HepG2 (cell line): ENCODE data around the gene SLC48A1. TPM values are rescaled to one million over a fixed set of nuclear protein-coding genes. Genes with fewer than 3 reads are reported as not detected.

Source experiments
- ARHGAP35 ChIP-seq: sonication (generic); formaldehyde crosslinking; IDR thresholded peaks from 2 replicates; pipeline ENCODE4 v1.9.0; 2022; ENCODE audit warnings: mild to moderate bottlenecking, inconsistent platforms, moderate library complexity, missing genetic modification reagents, borderline replicate concordance
- ELF3 ChIP-seq: IDR thresholded peaks from 2 replicates; pipeline ENCODE4 v1.6.1; 2016; ENCODE audit warnings: missing genetic modification reagents, missing compliant biosample characterization
- HMGA1 ChIP-seq: sonication (generic); formaldehyde crosslinking; conservative IDR thresholded peaks from 2 replicates; pipeline ENCODE4 v1.4.0; 2020; ENCODE audit warnings: missing genetic modification reagents
- HNF1A ChIP-seq, 2 experiments: sonication (generic) in 1 of 2; formaldehyde crosslinking in 1 of 2; IDR thresholded peaks; 2 replicates each; pipeline versions ENCODE4 v1.4.0 to v1.6.1; 2016 to 2020; ENCODE audit warnings: borderline replicate concordance in 1 of 2, low read depth in 1 of 2, mild to moderate bottlenecking in 1 of 2, missing genetic modification reagents in 1 of 2
- IKZF1 ChIP-seq: fragments of 450-650 bp; IDR thresholded peaks from 2 replicates; pipeline ENCODE4 v1.7.1; 2016
- RFX5 ChIP-seq: IDR thresholded peaks from 2 replicates; pipeline ENCODE4 v1.6.1; 2011; ENCODE audit warnings: low read depth, low read length, improper control_type of control experiment
- SPEN ChIP-seq: sonication (generic); formaldehyde crosslinking; IDR thresholded peaks from 2 replicates; pipeline ENCODE4 v1.5.1; 2020; ENCODE audit warnings: low read depth, mild to moderate bottlenecking, missing genetic modification reagents
- TAF15 ChIP-seq: fragments of 200-400 bp; formaldehyde crosslinking; IDR thresholded peaks from one replicate; pipeline ENCODE4 v1.6.1; 2018; ENCODE audit warnings: mild to moderate bottlenecking, low read depth, low read length; ENCODE audit not compliant: poor library complexity, severe bottlenecking
- TEAD2 ChIP-seq: sonication (generic); formaldehyde crosslinking; IDR thresholded peaks from 2 replicates; pipeline ENCODE4 v1.9.0; 2021; ENCODE audit warnings: missing genetic modification reagents
- ZBTB43 ChIP-seq: sonication (generic); formaldehyde crosslinking; conservative IDR thresholded peaks from 2 replicates; pipeline ENCODE4 v1.4.0; 2020; ENCODE audit warnings: missing genetic modification reagents
- ZNF263 ChIP-seq: sonication (generic); formaldehyde crosslinking; IDR thresholded peaks from 2 replicates; pipeline ENCODE4 v1.4.0; 2020; ENCODE audit warnings: missing genetic modification reagents
- ZNF446 ChIP-seq: sonication (generic); formaldehyde crosslinking; IDR thresholded peaks from 2 replicates; pipeline ENCODE4 v1.5.0; 2020; ENCODE audit warnings: mild to moderate bottlenecking, missing genetic modification reagents
- ZNF609 ChIP-seq: sonication (generic); formaldehyde crosslinking; IDR thresholded peaks from 2 replicates; pipeline ENCODE4 v1.4.0; 2020; ENCODE audit warnings: mild to moderate bottlenecking, missing genetic modification reagents, borderline replicate concordance
- ZNF614 ChIP-seq: IDR thresholded peaks from 2 replicates; pipeline ENCODE4 v1.6.1; 2018; ENCODE audit warnings: missing biosample characterization, missing genetic modification reagents, inconsistent platforms, borderline replicate concordance
- ZNF839 ChIP-seq: sonication (generic); formaldehyde crosslinking; IDR thresholded peaks from 2 replicates; pipeline ENCODE4 v1.4.0; 2020; ENCODE audit warnings: missing genetic modification reagents, mild to moderate bottlenecking, borderline replicate concordance
- polyA plus RNA-seq, 8 experiments: library from polyadenylated mRNA; depleted of rRNA in 3 of 8; stranded (reverse) in 7 of 8; unstranded in 1 of 8; fragments of >200 nt; fragmentation: Illumina TruSeq in 4 of 8; extraction: Trizol in 4 of 8; gene quantifications; 2 replicates each; pipeline versions ENCODE4 v1.2.1 to v1.2.3, GENCODE V29; 2011 to 2016; ENCODE audit warnings: low read depth in 4 of 8, missing spikeins in 1 of 8, mixed read lengths in 1 of 8; ENCODE audit not compliant: insufficient read depth in 1 of 8
- total RNA-seq, 5 experiments: library from RNA; depleted of rRNA; stranded (reverse); fragments of >200 nt; fragmentation: Illumina TruSeq; extraction: Trizol; gene quantifications; 2 replicates each; pipeline ENCODE4 v1.2.3, GENCODE V29; 2016; ENCODE audit warnings: low read depth in 1 of 5
- TF ChIP-seq, protein P1 (sequence below): sonication (generic); formaldehyde crosslinking; IDR thresholded peaks from 2 replicates; pipeline ENCODE4 v1.4.0; 2020; ENCODE audit warnings: missing genetic modification reagents
- TF ChIP-seq, protein P2 (sequence below): sonication (generic); formaldehyde crosslinking; IDR thresholded peaks from 2 replicates; pipeline ENCODE4 v1.8.0; 2022; ENCODE audit warnings: mild to moderate bottlenecking, missing genetic modification reagents, moderate library complexity

SLC48A1 gene
- total and polyA plus RNA-seq, 2 of the 13 experiments (the other 11 are each of a cell fraction or from before 2014, with no cell fraction given), result 2.2 to 3.7 TPM

GRCh38 chr12:47773858-47774580 lies 981 bp downstream of the SLC48A1 start (continued):
- TF ChIP-seq, protein P1, sequence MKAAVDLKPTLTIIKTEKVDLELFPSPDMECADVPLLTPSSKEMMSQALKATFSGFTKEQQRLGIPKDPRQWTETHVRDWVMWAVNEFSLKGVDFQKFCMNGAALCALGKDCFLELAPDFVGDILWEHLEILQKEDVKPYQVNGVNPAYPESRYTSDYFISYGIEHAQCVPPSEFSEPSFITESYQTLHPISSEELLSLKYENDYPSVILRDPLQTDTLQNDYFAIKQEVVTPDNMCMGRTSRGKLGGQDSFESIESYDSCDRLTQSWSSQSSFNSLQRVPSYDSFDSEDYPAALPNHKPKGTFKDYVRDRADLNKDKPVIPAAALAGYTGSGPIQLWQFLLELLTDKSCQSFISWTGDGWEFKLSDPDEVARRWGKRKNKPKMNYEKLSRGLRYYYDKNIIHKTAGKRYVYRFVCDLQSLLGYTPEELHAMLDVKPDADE (CRISPR knock-in tag), result no peak
- no peak for TF ChIP-seq SPEN (CRISPR knock-in tag)
- TF ChIP-seq ZNF446 (CRISPR knock-in tag), result no peak
- no peak for TF ChIP-seq ARHGAP35
- TF ChIP-seq ELF3, result no peak
- TF ChIP-seq ZNF614 (CRISPR knock-in tag), result no peak
- TF ChIP-seq ZNF263 (CRISPR knock-in tag), result peak; percentile 78
- no peak for TF ChIP-seq ZNF609 (CRISPR knock-in tag)
- no peak for TF ChIP-seq ZNF839
- no peak for TF ChIP-seq HNF1A (IDR thresholded peaks at IDR 0.05; ENCODE audit: low read depth)
- no peak for TF ChIP-seq HNF1A (CRISPR knock-in tag; IDR thresholded peaks at IDR 0.05; ENCODE audit: borderline replicate concordance)
- no peak for TF ChIP-seq TAF15
- TF ChIP-seq ZBTB43 (CRISPR knock-in tag), result no peak
- TF ChIP-seq, protein P2, sequence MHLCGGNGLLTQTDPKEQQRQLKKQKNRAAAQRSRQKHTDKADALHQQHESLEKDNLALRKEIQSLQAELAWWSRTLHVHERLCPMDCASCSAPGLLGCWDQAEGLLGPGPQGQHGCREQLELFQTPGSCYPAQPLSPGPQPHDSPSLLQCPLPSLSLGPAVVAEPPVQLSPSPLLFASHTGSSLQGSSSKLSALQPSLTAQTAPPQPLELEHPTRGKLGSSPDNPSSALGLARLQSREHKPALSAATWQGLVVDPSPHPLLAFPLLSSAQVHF (CRISPR knock-in tag), result no peak
- TF ChIP-seq RFX5, result no peak
- no peak for TF ChIP-seq TEAD2 (CRISPR knock-in tag)
- TF ChIP-seq IKZF1, result no peak
- no peak for TF ChIP-seq HMGA1
